Activated CD4-positive, alpha-beta T cell treated with anti-CD3 and anti-CD28 coated beads, Interleukin-2, amount 50 U/mL, for 16 hours (primary cell): ENCODE data around the gene CDC14B.
"Not testable (repeated sequence)": the region's sequence is repeated elsewhere in the genome, so short reads cannot be mapped to it uniquely, and the experiment has no call there.

Experiments
- DNase-seq: peaks from one replicate; pipeline ENCODE4 v3.0.0-alpha.2; 2020

Gene CDC14B

GRCh38 chr9:96532173-96532572 is 87.5 kb downstream of the CDC14B start:
- no peak for DNase-seq

DNA sequence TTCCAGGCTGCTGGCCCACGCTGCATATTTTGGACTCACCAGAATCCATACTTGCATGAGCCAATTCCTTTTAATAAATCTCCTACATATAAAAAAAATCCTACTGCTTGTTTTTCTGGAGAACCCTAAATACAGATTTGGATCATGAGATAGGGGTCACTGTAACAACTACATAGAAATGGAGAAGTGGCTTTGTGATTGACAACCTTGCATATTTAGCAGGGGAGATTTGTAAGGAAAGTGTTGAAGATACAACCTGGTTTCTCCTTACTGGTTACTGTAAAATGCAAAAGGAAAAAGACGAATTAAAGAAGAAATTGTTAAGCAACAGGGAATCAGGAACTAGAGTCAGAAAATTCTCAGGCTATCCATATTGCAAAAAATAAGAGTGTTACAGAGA is 94.9 kb downstream of the CDC14B start:
- DNase-seq: no peak

DNA sequence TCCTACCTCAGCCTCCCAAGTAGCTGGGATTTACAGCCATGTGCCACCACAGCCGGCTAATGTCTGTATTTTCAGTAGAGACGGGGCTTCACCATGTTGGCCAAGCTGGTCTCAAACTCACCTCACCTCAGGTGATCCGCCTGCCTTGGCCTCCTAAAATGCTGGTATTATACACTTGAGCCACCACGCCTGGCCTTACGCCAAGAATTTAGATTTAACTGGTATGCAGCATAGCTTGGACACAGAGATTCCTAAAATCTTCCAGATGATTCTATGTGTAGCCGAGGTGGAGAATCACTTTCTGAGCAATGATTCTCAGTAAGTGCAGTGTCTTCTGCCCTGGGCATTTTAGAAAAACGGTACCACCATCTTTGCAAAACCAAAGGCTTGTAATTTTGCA is 95.6 kb downstream of the CDC14B start:
- DNase-seq: no peak

DNA sequence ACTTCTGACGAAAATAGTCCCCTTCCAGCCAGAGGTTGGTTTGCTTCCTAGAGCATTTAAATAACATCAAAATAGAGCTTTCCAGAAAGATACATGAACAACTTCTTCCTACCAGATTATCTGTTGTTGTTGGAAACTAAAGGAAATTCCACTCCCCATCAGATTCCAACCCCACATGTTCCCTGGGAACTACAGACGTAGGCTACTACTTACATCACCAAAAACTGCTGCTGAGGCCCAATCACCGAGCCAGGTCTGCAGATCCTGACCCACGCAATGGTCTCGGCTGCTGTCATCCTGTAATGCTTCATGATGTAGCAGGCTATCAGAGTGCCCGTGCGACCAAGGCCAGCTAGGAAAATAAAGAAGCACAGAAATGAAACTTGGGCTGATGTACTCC is 96.3 kb downstream of the CDC14B start:
- DNase-seq: no peak

GRCh38 chr9:96522366-96522765 is 97.3 kb downstream of the CDC14B start:
- no peak for DNase-seq

DNA sequence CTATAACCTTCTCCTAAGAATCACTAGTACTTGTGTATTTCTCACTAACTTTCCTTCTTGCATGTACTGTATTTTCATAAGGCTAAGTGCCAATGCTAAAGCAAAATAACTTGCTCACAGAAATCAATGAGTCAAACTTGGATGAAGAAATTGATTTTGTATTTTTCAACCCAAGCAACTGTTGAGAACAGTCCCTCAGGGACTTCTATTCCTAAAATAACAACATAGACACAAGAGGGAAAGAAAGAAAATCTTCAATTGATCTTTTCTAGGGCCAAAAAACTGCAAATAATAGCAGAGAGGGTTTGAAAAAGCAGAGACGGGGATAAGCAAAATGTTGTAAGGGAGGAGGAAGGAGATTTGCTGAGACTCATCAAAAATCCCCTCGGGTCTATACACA is 99.9 kb downstream of the CDC14B start:
- DNase-seq: no peak

GRCh38 chr9:96519095-96519494 is 100.5 kb downstream of the CDC14B start:
- DNase-seq: no peak

DNA sequence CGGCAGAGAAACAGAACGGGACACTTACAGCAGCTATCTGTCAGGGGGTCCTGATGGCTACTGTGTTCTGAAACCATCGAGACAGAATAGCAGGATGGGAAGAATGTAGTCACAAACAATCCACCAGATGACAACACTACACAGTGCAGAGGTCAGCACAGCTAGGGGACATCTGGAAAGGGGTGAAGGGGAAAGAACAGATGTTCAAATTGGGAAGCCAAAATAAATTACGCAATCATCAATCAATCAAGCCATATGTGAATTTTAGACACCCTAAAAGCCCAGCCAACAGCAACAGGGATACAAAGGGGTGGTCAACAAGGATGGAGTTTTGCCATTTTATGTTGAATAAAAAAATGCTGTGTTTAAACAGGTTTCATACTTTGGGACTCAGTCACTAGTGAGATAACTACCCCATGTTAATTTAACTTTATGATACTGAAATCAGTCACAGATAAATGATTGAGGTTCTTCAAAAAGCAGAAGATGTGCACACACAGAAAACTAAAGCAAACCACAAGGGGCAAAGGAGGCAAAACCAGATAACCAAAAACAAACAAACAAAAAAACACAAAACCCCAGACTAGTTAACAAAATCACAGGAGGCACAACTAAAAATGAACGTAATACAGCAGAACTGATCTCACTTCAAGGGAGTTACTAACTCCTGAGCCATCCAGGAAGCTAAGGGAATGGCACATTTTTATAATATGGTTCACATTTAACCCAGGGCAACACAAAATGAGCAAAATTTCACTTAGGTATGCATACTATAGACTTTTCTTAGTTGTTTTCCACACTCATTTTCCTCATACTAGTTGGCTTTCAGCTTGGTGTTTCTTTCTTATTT is 103.8 kb downstream of the CDC14B start:
- DNase-seq: no peak

DNA sequence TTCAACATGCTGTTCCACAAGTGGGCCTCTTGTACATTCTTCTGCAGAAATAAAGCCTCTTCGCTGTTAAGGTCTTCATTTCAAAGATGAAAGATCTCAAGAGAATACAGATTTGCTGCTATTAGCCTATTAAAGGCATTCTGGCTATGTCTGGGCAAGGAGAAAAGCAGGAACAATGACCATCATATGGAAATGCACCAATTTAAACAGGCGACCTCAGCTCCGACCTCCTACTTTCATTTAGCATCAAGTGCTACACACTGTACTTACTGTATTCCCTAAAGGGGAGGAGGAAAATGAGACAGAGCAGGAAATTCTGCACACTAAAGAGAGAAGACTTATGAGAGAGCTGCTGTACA is 104.9 kb downstream of the CDC14B start:
- no peak for DNase-seq

DNA sequence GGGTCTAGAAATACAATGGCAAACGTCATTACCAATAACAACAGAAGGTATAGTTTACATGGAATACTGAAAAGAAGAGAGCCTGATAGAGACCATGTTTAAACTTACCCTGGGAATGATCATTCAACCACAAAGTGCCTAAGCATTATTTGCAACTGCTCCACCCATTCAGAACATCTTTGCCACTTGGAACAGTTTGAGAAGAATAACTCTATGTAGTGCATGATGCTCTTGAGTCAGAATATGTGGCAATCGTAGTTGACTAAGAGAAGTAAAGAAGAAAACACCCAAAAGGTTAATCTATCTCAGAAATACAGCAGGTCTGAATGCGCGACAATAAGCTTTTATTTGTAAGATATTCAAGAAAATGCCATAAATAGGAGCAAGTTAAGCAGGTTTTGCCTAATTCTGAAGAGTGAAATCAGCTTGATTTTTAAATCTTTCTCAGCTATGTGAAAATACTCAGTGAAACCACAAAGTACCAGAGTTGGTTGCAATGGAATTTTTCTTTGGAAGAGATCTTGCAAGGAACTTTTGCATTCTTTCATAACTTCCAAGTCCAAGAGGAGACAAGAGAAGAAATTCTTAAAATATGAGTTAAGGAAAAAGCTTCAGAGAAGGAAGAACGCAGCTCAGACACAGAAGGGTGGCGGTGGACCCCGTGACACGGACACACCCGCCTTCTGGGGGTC is 105.4 kb downstream of the CDC14B start:
- DNase-seq: no peak

GRCh38 chr9:96513622-96514021 is 106.0 kb downstream of the CDC14B start:
- DNase-seq: no peak

GRCh38 chr9:96512240-96512639 is 107.4 kb downstream of the CDC14B start:
- DNase-seq: no peak

GRCh38 chr9:96510258-96510657 is 109.4 kb downstream of the CDC14B start:
- DNase-seq: no peak

DNA sequence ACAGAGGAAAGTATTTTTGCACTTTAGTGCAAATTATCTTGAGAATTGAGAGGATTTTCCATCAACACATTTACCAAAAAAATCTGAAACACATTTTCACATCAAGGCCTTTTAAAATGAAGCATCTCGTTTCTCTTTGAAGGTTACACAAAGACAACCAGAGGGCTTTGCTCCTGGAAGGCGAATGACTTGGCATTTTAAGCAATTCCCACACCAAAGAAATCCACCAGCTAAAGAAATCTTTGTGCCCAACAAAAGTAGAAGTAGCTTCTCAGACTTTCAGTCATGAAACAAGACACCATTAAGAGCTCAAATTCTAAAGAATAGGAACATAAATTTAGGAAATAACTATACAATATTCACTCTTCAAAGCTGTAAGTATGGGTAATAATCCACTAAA is 109.8 kb downstream of the CDC14B start:
- no peak for DNase-seq

DNA sequence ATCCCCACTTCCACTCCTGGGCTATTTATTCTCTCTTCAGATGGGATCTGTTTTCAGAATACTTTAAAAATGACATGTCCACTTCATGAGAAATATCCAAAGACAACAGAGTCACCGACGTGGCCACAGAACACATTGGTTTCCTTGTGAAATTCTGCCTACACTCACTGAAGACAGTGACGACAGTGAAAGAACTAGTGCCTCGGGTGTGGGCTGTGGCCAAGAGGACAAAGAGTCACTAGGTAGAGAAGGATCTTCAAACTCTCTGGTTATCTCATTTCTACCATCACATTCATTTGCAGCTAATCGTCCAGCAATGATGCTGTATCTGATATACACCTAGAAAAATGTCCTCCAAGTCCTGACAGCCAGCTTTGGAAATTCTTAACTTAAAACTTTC is 110.6 kb downstream of the CDC14B start:
- no peak for DNase-seq

GRCh38 chr9:96508227-96508940 is 111.3 kb downstream of the CDC14B start:
- DNase-seq: no peak

DNA sequence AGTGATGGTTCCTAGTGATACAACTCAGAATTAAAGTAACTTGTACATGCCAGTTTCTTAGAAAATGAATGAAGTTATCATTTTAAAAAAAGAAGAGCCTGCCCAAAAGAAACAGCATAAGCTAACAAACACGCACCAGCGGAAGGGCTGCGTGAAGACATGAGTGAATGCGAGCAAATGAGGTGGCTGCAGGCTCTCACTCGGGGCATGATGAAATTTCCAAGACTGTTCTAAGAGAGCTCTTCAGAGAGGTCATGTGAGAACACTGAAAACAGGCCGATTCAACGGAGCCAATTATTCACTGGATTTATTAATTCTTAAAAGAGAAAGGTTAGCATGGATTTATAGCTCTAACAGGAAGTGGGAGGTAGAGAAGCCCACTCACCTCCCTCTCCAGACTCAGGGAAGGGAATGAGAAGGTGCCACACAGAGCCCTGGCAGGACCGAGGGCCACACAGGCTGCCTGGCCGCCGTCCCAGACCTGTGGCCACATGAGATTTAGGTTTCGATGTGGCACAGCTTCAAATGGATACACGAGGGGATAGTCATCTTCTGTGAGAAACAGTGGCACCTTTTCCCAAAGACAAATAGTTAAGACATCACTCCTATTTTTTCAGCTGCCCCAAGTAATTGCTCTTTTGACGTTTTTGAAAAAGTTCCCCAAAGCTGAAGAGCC is 114.2 kb downstream of the CDC14B start:
- DNase-seq: no peak

DNA sequence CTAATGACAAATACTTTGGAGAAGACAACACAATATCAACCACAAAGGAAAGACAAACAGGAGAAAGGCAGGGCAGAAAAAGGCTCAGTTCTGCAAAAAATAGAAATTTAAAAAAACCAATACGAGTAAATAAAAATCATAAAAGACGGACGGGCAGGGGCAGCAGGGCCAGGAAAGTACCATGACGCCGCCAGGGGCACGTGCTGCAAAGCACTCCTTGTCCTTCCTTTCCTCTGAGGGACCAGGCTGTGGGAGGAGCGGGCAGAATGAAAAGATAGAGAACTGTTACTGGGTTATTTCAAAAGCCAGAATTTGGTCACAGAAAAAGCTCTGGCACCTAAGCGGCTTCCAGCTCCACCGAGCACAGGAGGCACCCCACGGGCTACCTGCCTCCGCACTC is 115.7 kb downstream of the CDC14B start:
- DNase-seq: no peak

- DNase-seq: not testable (repeated sequence)
Observed at GRCh38 chr9:96503374-96503748, 116.3 kb downstream of the CDC14B start.

DNA sequence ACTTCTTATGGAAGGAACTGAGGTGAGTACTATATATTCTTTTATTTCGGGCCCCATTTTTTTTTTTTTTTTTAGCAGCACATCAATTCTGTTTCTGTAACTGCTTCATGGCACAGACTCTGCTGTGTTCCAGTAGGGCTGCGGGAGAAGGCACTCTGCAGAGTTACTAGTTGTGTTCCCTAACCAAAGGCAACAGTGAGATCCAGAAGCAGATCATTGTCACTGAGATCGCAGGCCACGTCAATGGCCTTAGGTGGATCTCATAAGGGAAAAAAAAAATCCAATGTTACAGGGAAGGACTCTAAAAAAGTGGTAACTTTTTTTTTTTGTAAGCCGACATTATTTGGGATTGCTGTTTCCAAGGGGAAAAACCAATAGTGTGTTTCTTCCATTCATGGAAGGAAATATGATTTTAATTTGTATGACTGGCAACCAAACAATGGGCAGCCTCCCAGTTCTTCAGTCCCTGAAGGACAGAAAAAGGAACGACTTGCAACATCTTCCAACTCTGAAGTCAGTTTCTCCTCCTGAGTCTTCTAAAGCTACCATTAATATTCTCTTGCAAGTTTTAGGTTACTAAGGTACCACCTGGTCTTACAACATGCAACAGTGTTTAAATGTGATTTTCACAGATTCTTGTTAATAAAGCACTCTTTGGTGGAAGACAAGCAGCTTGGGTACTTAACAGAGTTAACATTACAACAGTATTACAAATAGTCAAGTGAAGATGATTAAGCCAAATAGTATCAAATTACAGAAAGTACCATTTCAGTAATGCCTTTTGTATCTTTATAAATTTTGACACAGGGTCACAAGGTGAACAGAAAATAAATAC is 116.9 kb downstream of the CDC14B start:
- DNase-seq: no peak

- DNase-seq: no peak
Observed at GRCh38 chr9:96501633-96502538, 117.8 kb downstream of the CDC14B start.
